Left lobe of liver (tissue), 2 donors: ENCODE data around the gene MYRIP. TPM values are rescaled to one million over a fixed set of nuclear protein-coding genes. Genes with fewer than 3 reads are reported as not detected.

Experiments used
- ATAC-seq: fragments of 200-7000 bp; cut with Tn5 transposase; one replicate; pipeline ENCODE4 v1.9.1; 2020; ENCODE audit warnings: mild to moderate bottlenecking, moderate library complexity
- DNase-seq: peaks from one replicate; pipeline ENCODE4 v3.0.0-alpha.2; 2020; ENCODE audit warnings: low spot score
- total RNA-seq: library from RNA; stranded (reverse); gene quantifications from one replicate; pipeline ENCODE4 v1.2.1, GENCODE V29; 2021
- donor health status: DM: no; HTN: no; CAD: no; lungs with moderate emphysema.
- donor health status: DM: no; HTN: yes; CAD: no.

Gene MYRIP
- total RNA-seq, 1 donor from 2014 or later = 12.7 TPM

DNA sequence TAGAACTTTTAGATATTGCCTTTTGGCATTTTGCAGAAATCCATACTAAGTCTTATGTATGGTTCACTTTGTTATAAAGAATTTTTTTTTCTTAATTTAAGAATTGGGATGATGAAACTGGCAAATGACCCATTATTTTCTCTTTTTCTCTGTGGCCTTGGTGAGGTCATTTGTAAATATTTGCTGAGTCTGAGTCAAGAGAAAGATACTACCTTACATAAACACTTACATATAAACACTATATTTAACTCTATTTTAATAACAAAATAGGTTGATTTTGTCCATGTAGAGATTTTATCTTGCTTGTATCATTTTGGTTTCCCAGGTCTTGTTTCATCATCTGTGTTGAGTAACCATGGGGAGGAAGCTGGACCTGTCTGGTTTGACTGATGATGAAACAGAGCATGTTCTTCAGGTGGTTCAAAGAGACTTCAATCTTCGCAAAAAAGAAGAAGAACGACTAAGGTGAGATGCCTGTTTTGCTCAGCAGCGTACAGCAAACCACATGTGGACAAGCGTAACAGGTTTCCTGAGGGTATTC, 91.1 kb downstream of the MYRIP start:
- ATAC-seq = peak; percentile 74
- no peak for DNase-seq

DNA sequence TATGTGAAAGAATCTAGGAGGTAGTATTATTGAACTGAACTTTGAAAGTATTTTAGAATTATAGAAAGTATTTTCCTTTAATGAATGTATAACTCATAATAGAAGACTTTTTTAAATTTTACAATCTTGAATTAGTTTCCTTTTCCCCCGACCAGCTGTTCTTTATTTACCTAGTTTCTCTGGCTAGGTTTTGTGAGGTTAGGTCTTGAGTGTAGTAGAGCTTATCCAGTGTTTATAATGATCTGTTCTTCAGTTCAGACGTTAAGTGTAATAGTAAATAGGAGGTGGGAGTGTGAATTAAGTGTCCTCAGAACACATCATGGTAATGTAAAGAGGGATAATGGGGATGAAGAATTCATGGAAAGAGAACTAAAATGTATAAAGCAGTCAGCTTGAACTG, 93.8 kb downstream of the MYRIP start:
- ATAC-seq (no peak), DNase-seq (no peak)

DNA sequence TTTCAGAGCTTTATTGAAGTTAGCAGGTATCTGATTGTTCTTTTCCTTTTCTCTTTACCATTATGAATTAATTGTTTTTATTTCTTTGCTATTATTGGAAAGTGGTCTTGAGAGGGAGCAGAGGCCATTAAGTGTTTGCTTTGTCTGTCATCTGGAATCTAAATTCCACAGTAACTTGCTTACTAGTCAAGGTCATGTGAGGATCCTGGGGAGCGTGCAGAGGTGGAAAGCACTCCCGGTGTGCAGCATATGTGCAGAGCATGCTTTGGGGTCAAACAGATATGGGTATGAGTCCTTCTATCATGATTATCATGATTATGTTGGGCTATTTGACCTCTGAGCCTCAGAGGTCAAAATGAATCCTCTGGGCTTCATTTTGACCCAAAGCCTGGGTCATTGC, 96.4 kb downstream of the MYRIP start:
- DNase-seq = no peak
- no peak for ATAC-seq

DNA sequence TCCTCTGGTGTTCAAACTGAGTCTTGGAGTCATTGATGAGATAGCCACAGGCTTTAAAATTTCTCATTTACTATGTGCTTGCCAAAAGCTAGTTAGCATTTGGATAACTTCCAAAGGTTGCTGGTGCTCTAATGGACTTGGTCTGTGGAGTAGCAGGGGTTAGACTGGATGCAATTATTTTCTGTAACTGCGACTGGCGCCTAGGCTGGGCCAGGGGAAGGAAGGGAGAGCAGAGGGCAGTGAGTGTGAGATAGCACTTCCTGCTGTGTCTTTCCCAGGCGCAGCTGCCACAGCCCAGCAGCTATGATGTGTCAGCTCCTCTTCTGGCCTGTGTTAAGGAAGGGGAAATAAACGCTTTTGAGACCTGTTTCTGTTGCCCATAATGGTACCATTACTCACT, 98.6 kb downstream of the MYRIP start:
- ATAC-seq (peak; percentile 80), DNase-seq (no peak)

DNA sequence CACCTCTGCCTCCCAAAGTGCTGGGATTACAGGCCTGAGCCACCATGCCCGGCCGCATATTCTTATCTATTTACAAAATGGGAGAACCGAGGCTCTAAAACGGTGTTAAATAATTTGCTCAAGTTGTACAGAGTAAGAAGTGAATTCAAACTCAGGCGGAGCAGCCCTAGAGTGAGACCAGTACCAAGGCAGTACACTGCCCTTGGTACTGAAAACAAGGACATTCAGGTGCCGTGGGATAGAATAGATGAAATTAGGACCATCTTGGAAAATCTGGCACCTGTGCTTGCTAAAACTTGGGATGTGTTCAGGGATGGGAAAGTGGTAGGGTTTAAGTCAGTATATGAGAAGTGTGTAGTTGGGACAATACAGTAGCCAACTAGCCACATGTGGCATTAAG, 100.7 kb downstream of the MYRIP start:
- ATAC-seq (no peak), DNase-seq (no peak)

DNA sequence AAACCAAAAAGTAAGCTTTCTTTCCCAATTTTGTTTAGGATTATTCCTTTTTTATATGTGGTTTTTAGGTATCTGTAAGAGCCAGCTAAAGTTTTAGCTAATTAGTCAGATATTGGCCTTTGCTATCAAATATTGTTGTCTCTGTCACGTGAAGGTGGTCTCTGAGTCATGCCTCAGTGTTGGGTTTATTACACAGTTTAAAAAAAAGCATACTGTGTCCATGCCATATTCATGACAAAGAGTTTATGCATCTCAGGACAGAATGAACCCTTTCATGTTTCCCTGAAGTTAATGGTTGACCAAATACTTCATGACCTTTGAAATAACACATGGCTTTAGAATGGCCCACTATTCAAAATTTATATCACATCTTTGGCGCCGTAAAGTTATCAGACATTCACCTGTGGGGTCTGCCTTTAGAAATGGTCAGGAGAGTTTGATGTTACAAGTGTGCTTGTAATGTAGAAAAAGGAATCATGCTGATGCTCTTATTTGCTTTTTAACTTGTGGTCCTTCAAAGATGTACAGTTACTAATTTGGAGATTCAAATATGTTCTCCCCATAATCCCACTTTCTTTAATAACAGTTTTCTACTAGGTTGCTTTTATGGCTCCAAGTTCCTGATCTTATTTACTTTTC, 101.5 kb downstream of the MYRIP start:
- DNase-seq = no peak
- ATAC-seq = peak; percentile 38

DNA sequence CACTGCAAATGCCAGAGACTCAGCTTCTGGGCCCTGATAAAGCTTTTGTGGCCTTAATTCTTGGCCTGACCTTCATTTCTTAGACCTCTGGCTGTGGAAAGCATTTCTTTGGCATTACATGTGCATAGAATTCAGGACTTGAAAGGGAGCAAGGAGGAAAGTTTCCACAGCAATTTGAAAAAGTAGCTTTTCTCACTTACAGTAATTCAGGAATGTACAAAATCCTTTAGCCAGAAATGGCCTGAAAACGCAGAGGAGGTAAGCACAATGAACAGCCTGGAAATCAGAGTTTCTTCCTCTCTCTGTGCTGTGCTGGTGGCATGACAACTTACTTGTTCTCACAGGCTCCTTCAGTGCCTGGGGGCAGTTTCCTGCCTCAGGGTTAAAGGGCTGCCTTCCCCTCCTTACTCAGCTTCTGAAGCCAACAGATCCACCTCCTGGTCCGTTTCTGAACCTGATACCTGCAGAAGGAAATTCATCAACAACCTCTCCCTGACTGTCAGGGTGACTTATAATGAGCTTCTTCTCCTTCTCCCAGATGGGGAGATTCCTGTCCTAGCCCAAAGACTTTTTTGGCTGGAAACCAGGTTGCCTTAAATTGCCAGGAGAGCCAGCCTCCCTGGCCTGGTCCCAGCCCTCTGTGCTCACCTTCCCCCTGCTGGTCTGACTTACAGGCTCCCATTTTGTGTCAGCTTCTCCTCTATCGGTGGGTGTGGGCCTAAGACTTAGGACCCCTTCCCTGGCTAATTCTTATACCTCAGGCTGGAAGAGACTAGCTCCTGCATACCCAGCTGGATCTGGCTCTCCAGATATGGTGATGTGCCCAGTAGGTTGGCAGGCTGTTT, 102.3 kb downstream of the MYRIP start:
- DNase-seq (no peak), ATAC-seq (peak; percentile 50)

DNA sequence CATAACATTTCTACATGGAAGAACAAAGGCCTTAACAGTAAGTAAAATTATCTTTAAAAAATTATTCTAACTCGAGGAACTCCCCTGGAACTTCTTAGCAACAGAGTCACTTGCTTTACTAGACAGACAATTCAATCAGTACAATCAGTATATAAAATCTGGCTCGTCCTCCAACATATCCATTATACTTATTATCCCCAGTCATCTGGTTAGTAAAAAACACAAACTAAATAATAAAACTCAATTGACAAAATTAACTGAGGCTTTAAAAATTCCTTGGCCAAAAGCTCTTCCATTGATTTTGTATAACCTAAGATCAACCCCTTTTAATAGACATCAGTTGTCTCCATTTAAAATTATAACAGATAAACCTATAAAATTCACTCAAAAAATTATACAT, 105.6 kb downstream of the MYRIP start:
- DNase-seq = no peak

DNA sequence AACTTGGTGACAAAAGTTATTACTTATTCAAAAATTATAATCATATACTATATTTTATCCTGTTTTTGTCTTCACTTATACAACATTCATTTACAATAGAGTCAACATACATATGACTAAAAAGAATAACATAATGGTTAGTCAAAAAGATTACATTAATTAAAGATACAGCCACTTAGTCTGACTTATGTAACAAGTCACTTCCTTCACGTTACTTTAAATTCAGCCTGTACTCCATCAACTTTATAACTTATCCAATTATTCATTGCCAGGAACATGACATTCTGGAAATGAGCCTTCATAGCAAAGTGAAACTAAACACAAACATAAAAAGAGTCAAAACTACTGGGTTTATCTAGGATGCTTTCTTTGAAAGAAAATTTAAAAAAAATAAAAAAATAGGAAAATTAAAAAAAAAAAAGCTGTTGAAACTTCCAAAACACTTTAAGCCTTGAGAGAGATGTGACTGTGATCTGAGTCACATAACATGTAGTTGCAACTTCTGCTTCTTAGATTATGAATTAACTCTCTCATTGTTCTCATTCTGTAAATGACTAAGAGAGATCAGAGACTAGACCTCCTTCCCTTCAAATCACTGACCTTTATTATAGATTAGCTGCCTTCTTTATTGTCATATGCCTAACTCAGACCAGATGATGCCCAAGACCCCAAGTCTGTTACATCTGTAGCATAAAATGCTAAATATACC, 107.8 kb downstream of the MYRIP start:
- ATAC-seq (no peak), DNase-seq (no peak)

More for the DNA sequence above, 105.6 kb downstream of the MYRIP start:
- no peak for ATAC-seq

DNA sequence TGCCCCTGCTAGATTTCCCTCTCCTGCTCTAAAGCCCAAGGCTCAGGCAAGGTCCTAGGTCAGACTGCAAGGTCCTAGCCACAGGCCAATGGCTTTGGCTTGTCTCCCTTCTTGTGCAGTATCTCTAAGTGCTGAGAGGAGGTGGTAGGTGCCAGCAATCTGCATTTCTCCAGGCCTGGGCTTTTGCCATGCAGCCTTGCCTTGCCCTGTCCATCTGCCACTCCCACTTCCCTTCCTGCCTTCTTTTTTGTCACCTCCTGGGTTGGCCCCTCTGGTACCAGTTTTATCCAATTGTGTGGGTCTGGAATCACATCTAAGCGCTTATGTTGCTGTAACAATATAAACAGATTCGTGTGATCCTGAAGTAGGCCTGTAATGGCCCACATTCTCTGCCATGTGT, 109.9 kb downstream of the MYRIP start:
- ATAC-seq (no peak), DNase-seq (no peak)

DNA sequence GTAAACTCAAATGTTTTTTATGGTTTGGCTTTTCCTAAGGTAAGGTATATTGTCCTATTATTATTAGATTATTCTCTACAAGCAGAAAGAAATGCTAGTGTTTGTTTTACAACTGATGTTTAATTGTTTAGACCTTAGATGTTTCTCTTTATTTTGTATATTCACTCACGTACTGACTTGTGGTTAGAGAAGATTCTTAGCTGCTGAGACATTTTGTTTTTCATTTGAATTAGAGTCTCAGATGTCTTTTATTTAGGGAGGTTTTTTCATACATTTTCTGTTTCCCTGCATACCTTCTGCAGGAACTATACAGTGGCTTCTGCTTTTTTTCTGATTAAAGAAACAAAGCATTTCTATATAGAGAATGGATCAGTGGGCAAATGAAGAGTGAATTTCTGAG, 110.9 kb downstream of the MYRIP start:
- ATAC-seq (no peak), DNase-seq (no peak)

DNA sequence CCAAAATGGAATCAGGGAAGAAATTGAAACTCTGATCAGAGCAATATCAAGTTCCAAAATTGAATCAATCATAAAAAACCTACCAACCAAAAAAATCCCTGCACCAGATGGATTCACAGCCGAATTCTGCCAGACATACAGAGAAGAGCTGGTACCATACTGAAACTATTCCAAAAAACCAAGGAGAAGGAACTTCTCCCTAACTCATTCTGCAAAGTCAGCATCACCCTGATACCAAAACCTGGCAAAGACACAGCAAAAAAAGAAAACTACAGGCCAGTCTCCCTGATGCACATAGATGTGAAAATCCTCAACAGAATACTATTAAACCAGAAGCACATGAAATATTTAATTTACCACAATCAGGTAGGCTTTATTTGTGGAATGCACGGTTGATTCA, 118.1 kb downstream of the MYRIP start:
- no peak for DNase-seq
- no peak for ATAC-seq

DNA sequence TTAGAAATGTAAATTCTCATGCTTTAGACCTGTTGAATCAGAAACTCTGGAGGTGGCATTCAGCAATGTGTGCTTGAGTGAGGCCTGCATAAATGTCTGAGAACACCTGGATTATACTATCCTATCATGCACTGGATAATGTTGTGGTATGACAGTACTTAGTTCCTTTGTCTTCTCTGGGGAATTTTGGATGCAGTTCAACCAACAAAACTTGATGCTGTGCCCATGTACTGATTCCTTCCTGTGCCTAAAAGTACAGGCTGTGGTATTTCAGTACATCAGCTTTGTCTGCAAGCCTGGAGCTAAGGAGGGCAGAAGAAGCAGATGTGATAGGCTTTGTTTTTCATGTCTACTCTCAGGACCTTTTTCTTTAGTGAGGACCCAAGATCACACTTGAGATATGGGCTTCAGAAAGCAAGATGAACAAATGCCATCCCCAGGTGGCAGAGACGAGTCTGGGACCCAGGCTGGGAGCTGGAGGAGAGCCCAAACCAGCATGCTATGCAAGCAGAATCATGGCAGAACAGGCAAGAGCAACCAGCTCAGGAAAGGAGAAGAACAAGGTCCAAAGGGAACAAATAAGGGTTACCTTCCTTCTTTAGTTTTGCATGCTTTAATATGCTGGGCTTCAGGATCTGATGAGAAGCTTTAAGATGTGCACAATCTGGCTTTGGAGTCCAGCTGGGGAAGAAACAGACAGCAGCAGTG, 124.7 kb downstream of the MYRIP start:
- DNase-seq = no peak
- peak; percentile 35 for ATAC-seq

DNA sequence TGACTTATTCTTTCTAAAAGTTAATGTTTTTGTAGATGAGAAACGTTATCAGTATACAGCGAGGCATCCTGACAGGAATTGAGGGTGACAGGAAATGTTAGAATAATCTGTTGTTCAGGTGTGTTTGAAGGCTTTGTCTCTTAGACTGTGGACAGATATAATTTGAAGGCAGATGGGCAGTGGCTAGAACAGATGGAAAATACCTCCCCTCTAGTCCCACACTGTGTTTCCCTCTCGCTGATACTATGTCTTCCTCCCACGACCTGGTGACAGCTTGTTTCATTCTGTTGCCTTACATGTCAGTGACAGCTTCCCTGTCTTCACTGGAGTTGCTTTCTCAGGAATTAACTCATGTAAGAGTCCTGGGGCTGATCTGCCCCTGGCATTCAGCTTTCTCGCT, 125.3 kb downstream of the MYRIP start:
- DNase-seq (no peak), ATAC-seq (no peak)

DNA sequence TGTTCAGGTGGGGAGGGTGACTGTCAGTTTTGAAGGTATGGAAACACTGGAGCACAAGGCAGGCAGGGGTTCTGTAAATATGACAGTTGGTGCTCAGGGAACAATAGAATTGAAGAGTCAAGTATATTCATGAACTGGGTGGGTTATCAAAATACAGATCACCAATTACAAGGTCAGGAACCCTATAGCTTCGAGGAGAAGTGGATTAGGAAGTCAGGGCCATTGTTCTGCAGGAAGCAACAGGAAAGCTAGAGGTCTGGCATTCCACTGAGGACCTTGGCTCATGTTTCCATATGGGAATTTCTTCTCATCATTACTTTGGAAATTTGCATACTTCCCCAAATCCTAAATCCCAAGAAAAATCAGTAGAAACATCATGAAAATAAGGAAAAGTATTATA, 125.9 kb downstream of the MYRIP start:
- DNase-seq = no peak
- no peak for ATAC-seq

DNA sequence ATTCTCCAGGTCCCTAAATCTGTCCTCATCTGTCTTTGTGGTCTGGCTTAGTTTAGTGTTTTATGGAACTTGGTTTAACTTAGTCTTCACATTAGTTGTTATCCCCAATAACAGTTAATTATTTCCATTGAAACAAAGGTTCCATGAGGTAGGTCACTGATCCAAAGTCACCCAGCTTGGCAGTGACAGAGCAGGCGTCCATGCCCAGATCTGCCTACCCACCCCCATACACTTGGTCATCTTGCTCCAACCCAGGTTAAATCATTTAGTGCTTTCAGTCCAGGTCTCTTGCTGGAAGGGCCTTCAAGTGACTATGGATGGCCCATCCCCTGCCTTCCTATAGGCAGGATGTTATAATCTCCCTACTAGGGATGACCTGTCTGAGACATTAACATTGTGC, 127.4 kb downstream of the MYRIP start:
- peak; percentile 74 for ATAC-seq
- no peak for DNase-seq

DNA sequence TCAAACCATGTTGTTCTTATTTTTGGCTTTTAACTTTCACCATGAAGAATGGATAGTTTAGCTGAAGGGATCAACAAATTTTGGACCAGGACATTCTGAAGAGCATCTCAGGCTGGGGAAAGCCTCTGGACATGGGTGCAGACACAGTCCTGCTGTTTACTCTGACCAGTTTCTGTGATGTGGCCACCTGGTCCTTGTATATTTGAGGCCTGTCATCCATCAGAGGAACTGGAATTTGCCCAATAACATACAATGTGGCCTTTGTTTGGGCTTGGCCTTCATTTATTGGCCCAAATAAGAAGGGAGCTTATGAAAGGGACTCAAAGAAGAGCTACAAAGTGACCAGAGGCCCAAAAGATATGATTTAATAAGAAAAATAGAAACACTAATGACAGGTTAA, 127.9 kb downstream of the MYRIP start:
- ATAC-seq (no peak), DNase-seq (no peak)

DNA sequence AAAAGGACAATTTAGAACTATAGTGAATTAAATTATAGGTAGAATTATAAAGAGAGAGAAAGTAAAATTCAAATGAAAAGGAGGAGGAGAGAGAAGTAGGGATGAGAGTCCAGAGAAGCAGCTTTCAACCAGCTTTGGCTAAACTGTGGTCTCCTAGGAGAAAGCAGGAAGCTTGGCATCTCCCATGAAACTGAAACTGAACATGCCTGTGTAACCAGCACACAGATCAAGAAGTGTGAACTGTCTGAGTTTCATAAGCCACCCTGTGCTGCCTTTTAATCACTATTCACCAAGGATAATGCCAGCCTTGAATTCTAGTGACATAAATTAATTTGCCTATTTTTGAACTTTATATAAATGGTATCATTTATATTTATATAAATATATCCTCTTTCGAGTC, 128.5 kb downstream of the MYRIP start:
- ATAC-seq (peak; percentile 44), DNase-seq (no peak)

DNA sequence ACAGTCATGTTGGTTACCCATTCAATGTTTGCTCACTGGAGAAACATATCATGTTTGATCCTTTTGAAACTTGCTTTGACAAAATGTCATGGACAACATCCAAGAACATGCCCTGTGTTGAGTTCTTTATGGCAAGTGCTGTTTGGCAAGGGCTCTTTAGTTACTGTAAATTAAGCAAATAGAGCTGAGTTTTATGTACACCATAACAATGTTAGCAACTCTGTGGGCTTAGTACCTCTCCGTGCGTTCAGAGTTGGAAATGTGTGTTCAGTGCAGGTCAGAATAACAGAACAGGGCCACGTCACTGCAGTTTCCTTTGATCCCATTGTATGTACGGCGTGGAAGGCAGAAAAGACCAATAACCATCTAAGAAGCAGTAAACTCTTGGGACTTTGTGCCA, 132.5 kb downstream of the MYRIP start:
- DNase-seq = no peak
- no peak for ATAC-seq

DNA sequence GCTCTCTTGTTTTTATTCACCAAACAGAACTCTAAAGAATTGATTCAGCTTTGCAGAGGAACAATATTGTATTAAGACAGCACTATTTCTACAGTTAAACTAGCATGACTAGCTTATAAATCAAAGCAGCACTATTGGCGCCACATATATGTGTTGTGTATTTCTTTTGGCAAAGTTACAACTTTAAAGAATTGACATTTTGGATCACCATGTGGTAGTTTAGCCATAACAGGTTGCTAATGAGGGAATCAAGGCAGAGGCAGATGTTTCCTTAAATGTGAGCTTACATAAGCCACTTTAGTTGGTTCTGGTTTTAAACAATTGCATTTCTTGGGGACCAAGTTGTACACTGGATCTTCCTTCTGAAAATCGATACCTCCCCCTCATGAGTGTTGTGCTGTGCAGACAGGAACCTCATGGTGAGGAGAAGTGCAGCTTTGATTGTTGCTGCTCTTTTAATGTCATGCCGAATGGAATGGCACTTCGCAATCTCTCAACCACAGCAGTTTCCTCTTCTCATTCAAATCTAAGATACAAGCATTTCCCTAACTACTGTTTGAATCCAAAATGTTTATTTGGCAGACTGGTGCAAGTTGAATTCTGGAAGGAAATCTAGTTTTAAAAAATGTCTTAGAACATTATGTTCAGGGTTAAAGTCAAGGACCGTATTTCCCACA, 151.2 kb downstream of the MYRIP start:
- DNase-seq (no peak), ATAC-seq (peak; percentile 46)
